Dermis blood vessel endothelial cell (primary cell): ENCODE data around the gene TADA1. TPM values are rescaled to one million over a fixed set of nuclear protein-coding genes. Genes with fewer than 3 reads are reported as not detected.
"Not testable (repeated sequence)": the region's sequence is repeated elsewhere in the genome, so short reads cannot be mapped to it uniquely, and the experiment has no call there.

Source experiments
- DNase-seq: peaks from one replicate; pipeline ENCODE4 v3.0.0; 2010
- total RNA-seq: library from RNA; depleted of rRNA; stranded (reverse); fragments of >200 nt; gene quantifications from 2 replicates; pipeline ENCODE4 v1.2.3, GENCODE V29; 2014

The TADA1 gene
- total RNA-seq, 1 donor from 2014 or later = 13.6 TPM

DNA sequence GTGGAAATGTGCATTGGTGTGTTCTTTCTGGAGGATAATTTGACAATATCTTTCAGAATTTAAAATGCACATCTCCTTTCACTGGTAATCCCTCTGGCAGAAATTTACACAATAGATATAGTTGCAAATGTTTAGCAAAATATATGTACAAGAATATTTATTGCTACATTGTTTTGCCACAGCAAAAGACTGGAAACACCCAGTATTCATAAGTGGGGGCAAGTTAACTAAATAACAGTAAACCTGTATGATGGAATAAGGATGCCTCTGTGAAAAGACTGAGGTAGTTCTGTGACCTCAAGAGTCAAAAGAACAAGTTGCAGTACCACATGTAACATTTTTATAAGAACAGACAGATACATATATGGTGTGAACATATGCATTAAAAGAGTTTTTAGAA is 13.7 kb upstream of the TADA1 start:
- no peak for DNase-seq

DNA sequence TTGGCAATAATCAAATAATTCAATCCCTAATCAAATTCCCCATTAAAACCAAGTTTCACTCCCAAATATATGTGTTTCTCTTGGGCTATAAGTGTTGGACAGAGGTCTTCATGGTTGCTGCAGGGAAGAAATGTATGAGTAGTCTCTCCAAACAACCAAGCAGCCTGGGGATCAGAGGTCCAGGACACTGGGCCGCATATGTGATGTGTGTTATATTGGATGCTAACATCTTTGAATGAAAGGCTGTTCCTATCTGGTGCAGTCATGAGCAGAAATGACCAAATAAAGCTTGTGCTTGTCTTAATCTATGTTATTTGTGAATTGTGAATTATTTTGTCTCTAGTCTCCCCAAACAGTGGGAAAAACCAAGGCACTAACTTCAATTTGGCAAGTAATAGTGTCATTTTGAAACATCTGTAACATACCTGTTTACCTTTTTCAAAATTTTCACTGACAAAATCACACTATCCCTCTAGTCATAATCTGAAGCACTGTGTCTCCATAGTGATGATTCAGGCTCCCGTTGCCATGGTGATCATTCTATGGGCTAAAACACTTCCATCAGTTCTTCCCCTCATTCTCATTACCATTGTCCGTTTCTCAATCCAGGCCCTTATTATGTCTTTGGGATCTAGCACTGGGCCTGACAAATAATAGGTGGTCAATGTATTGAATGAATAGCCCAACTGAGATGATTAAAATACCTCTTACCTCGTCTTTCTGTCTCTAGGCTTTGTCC is 12.5 kb upstream of the TADA1 start:
- DNase-seq = no peak

DNA sequence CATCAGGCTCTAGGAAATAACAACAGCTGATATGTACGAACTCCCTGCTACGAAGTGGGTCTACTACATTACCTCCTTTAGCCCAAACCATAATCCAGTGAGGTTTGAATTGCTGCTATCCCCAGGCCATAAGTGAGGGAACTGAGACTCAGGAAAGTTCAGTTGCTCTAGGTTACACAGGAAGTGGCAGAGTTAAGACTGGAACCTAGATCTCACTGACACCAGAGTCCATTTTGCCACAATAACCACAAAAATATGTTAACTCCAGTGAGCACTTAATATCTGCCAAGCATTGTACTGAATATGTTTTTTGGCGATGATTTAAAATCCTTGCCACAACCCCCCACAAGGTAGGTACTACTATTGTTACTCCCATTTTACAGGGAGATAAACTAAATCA is 8.9 kb upstream of the TADA1 start:
- DNase-seq = no peak

DNA sequence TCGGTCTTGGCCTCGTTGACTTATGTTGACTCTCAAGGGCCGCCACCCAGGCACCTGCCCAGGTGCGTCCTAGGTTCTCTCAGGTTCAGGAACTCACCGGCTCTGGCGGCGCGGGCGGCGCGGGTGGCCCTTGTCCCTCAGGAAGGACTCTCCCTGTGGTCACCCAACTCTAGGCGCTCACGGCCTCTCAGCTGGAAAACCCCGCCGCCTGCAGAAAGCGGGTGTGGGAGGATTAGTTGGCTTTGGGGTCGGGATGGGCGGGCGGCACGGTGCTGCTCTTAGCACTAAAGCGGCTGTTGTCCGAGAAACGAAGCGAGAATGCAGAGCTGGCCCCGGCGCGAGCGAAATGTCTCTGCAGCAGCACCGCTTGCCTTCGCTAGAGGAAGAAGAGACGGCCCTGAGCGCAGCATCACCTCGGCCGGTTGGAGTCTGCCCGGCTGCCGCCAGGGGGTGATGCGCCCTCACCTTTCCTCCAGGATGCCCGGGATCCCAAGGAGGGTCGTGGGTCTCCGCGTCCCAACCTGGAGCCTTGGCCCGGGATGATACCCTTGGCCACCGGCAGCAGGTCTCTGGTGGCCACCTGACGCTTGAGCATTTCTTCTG is 8.1 kb upstream of the TADA1 start:
- DNase-seq = peak; percentile 28

DNA sequence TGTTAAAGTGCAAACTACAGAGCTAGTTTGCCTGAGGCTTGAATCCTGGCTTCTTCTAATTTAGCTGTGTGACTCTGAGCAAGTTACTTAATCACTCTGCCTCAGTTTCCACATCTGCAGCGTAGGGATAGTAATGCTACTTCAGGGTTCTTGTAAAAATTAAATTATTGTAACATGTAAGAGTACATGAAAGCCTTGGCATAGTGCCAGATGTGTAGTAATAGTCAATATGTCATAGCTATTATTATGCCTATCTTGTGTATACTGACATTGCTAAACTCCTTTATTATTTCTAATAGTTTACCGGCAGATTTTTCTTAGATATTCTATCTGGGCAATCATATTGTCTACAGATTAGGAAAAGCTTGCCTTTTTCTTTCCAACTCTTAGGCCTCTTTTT is 6.8 kb upstream of the TADA1 start:
- DNase-seq = no peak

DNA sequence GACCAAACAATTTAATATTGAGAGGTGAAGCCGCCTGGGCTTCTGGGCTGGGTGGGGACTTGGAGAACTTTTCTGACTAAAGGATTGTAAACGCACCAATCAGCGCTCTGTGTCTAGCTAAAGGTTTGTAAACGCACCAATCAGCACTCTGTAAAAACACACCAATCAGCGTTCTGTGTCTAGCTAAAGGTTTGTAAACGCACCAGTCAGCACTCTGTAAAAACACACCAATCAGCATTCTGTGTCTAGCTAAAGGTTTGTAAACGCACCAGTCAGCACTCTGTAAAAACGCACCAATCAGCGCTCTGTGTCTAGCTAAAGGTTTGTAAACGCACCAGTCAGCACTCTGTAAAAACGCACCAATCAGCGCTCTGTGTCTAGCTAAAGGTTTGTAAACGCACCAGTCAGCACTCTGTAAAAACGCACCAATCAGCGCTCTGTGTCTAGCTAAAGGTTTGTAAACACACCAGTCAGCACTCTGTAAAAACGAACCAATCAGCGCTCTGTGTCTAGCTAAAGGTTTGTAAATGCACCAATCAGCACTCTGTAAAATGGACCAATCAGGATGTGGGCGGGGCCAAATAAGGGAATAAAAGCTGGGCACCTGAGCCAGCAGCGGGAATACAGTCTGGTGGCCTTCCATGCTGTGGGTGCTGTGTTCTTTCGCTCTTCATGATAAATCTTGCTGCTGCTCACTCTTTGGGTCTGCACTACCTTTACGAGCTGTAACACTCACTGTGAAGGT is 2.3 kb upstream of the TADA1 start:
- DNase-seq = not testable (repeated sequence)

DNA sequence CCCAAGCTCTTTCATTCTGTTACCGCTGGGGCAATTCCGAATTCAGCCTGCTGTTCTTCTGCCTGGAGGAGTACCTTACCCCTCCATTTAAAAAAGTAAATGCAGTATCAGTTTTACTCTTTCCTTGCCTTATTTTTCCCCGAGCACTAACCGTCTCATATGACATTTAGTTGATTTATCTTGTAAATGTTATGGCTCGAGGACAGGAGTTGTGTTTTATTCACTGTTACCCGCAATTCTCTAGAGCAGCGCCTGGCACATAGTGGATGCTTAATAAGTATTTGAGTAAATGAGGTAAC is 425 bp upstream of the TADA1 start:
- DNase-seq = no peak

DNA sequence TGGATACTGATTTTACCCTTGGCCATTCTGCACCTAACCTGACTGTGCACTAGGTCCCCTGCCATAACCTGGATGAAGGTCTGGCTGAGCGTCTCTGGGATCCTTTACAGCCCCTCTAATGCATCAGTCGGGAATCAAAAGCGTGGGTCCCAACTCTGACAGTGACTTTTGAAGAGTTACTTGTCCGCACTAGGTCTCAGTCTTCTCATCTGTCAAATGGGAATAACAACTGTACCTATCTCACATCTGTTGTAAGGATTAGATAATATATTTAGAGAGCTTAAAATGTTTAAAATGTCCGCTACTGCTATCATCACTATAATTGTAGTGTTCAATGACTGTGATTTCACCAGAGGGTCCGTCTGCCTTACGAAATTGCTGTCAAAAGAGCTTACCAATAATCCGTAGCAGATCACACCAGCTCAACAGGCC is 746 bp downstream of the TADA1 start:
- no peak for DNase-seq

DNA sequence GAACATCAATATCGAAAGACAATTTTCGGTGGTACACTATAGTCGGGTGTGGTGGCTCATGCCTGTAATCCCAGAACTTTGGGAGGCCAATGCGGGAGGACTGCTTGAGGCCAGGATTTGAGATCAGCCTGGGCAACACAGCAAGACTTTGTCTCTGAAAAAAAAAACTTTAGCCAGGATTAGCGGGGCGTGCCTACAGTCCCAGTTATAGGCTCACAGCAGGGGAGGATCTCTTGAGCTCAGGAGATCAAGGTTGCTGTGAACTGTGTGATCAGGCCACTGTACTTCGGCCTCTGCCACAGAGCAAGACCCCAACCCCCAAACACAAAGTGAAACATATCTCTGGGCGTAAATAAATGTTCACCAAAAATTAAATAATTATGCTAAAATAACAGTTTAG is 1.6 kb downstream of the TADA1 start:
- DNase-seq = no peak

DNA sequence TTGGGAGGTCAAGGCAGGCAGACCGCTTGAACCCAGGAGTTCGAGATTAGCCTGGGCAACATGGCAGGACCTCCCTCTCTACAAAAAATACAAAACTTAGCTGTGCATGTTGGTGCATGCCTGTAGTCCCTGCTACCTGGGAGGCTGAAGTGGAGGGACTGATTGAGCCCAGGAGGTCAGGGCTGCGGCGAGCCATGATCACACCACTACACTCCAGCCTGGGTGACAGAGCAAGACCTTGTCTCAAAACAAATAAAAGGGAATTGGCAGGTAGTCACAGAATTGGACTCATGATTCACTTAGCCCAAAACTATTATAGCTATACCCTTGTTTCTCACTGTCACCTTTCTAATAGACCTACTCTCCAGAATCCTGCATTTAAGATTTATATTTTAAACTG is 5.5 kb downstream of the TADA1 start:
- DNase-seq = no peak

DNA sequence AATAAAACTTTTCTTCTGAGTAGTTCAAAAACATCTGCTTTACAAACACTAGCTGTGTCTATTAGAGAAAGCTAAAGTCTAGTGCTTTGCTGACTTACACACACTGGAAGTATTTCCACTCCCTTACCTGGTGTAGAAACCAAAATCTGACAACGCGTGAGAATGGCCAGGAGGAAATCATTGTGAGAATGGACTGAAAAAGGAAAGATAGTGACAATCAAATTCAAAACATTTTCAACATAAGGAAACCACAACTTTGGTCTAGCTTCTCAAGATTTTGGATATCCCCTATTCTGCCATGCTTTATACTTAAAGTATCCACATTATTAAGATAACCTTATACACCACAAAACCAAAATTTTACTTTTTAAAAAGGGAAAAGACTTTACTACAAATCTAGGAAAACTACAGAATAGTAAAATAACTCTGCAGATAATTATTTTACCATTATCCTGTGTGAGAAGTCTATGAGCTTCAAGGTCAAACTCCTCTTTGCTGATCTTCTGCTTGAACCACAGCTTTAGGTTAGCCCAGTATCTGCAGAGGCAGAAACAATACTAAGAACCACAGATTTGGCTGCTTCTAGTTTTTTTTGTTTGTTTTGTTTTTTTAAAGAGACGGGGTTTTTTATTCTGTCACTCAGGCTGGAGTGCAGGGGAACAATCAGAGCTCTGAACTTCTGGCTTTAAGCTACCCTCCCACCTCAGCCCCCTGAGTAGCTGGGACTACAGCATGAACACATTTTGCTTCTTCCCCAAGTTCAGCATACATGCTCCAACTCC is 6.6 kb downstream of the TADA1 start:
- DNase-seq = no peak

DNA sequence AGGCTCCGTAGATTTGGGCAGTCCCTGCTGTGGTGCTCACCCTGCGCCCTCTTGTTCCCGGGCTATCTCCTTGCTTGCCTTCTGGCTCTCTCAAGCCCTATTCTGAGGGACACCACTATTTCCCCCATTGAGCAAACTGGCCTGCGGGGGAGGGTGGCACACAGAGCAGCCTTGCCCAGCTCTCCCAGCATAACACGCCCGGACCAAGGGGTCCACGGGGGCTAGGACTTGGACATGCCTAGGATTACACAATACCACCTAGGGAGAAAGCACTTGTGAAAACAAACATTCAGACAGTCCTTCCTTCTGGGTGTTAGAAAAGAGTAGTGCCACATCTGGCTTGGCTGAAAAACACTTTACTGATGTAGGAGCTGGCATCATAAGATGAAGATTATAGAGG is 7.4 kb downstream of the TADA1 start:
- DNase-seq = no peak

DNA sequence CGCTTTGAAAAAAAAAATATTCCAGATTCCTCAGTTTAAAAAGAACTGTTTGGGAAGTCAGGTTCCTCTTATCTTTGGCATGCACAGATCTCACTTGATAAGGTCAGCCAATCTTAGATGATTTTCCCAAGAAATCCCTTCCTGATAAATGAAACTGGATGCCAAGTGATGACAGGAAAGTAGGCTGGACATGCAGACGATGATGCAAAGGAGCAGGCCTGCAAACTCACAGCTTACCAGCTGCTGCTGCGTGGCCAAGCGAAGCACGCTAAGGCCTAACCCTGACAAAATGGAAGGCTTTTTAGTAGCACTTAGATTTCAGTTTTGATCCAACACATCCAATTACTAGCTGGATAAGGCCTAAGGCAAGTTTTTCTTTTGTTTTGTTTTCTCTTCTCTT is 10.1 kb downstream of the TADA1 start:
- DNase-seq = no peak

DNA sequence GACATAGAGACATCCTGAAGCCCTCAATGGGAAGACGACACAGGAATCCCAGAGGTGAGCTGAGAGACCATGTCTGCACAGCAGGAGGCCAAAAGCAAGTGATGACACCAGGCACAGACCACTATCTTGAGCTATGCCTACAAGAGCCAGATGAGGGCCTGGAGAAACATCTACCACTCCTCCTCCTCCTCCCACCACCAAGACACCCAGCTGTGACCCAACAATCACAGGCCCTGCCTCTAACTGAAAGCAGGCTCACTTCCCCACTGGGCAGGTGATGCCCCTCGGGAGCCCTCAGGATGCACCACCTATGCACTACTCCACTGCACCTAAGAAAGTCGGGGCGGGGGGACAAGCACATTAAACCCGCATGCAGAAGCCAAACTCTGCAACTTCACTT is 16.5 kb downstream of the TADA1 start:
- DNase-seq = no peak

DNA sequence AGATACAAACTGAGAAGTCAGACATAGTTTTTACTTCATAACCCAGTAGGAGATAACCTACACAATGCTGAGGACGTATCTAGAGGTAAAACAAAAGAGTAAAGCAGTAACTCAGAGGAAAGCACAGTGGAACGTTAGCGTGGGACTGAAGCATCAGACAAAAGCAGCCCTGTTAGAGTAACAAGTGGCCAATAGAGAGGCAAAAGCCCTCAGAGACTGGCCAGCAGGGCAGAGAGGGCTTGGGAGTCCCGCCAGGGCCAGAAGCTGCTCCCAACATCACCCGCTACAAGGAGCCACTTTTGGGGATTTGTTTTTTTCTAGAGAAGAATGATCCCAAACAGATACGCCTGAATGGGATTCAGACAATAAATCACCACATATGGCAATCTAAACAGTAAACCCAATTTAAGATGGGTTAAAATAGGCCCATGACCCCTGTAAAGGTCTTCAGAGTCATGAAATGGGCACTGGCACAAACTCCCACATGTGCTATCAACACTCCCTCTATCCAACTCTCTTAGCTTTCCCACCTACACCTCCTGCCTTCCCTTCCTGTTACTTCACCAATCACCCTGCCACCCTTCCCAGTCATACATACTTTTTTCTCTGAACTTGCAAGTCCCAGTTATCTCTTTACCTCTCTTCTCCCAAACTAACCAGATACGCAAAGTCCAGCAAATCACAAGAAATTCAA is 17.2 kb downstream of the TADA1 start:
- DNase-seq = no peak

DNA sequence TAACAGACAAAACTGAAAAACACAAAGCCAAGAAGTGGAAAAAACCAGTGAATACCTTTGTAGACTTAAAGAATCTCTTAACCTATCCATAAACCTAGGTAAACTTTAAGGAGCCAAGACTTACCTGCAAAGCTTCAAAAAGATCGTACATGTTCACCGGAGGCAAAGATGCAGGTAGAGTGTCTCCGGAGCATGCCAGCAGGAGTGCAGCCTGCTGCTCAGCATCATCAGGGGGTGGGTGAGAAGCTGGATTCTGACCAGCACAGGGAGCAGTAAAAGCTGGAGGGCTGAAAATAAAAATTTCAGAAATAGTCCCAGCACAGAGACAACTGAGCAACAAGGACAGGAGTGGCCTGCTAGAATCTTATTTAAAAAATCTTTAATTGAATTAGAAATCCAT is 18.1 kb downstream of the TADA1 start:
- DNase-seq = no peak

DNA sequence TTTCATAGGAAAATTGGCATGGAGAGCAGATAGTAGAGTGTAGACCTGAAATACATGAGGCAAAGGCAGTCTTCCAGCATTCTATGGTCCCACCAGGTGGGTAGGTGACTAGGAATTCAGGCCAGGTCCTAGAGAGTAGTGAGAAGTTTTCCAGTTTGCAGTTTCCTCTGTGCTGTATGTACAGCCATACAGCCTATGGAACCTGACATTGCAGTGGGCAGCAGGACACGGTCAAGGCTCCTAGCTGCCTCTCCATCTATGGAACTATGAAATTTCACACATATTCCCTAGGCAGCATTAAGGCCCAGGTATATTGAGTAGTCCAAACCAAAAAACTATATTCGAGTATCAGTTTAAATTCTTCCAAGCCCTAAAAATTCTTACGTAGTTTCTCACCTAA is 20.5 kb downstream of the TADA1 start:
- DNase-seq = no peak

DNA sequence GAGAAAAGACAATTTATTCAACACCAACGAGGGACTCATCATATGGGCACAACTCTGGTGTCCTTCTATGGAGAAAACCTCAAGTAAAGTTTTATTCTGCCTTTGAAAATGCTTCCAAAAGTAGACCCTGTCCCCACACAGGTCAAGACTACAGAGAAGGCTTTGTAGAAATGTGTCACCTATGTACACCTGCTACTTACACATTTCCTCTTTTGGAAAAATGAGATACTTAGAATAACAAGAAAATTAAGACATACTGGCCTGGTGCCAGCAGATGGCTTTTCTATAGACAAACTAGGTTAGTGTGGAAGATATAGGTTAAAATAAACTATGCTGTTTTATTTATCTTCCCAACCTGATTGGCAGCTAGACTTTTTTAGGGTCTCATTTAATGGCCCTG is 23.1 kb downstream of the TADA1 start:
- DNase-seq = no peak

DNA sequence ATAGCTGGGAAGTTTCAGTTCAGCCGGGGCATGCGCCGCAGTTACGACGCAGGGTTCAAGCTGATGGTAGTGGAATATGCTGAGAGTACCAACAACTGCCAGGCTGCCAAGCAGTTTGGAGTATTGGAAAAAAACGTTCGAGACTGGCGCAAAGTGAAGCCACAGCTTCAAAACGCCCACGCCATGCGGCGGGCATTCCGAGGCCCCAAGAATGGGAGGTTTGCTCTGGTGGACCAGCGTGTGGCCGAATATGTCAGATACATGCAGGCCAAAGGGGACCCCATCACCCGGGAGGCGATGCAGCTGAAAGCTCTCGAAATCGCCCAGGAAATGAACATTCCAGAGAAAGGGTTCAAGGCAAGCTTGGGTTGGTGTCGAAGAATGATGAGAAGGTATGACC is 26.9 kb downstream of the TADA1 start:
- DNase-seq = no peak

DNA sequence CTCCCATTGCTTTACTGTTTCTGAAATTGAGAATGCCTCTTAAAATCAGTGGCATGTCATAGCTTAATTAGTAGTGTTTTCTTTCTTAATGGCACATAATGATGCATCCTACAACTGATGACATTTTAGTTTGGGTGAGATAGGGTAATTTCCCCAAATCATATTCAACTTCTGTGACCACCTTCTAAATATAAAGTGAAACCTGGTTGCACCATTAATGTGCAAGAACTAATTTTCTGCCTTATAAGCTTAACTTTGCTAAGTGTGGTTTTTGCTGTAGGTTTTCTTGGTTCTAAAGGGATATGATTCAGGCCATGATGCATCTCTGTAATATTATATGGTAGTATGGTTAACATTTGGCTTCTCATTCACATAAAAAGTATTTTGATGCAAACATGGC is 27.9 kb downstream of the TADA1 start:
- no peak for DNase-seq

DNA sequence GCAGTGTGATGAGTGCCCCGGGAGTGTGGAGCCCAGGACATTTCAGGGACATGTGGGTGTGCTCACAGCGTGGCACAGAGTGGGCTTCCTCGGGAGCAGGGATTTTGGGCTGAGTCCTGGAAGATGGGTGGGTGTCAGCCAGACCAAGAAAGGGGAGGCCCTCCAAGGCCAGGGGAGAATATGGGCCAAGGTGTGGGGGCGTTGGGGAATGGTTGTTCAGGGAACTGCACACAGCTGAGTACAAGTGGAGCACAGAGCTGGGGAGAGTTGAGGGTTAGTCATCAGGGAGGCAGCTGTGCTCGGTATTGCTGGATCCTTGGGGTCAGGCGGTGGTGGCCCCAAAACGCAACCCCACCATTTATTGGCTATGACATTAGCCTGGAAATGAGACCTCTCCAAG is 31.3 kb downstream of the TADA1 start:
- no peak for DNase-seq

DNA sequence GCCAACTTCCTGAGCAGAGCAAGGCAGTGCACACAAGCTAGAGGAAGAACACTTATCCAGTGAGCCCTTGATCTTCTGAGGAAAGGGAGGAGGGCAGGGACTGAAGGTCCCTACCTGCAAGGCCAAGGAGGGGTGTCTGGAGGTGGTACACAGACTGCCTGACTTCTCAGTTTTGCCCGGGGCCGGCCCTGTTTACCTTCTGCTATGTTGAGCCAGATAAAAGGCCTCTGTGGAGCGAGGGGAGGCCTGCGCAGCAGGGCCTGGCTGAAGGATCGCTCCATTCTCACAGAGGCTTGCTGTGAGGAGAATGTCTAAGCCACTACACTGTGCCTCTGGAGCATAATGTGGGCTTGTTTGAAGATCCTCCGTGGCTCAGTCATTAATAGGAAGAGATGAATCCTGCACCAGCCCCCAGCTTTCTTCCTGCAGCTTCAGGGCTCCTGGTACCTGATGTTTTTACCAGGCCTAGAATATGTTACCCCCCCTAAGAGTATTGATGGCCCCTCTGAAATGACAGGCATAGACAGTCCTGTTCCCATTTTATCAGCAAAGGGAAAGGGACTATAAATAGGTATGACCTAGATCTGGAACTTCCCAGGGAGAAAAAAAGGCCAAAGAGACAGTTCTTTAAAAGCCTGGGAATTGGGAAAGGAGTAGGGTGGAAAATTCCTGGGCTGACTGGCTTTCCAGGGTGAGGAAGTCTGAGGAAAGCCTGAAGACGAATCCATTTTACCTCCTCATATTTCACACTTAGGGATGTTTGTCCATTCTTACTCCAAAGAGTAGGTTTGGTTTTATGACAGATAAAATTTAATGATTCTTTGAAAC is 32.1 kb downstream of the TADA1 start:
- DNase-seq = no peak
